Measurements from ENCODE around the gene STRN3. TPM values are rescaled to one million over a fixed set of nuclear protein-coding genes. Genes with fewer than 3 reads are reported as not detected.
"Not testable (repeated sequence)": the region's sequence is repeated elsewhere in the genome, so short reads cannot be mapped to it uniquely, and the experiment has no call there.

STRN3 gene
- total and polyA plus RNA-seq, 2 experiments from 2014 or later: 25.6 to 44.2 TPM

- Histone ChIP-seq H3K9ac (no peak overlapping the region), H3K4me3 (no peak overlapping the region), H3K79me2 (ENCODE audit: insufficient read depth) (peaks cover 100% of the 10 kb centered on the region), H3K9me2 (ENCODE audit: insufficient read depth) (no peaks in the 10 kb centered on the region), H3F3A (ENCODE audit: insufficient read depth) (no peaks in the 10 kb centered on the region), H3K36me3 (ENCODE audit: low read depth) (no peaks in the 10 kb centered on the region; the same call in 1 of the 2 replicates), H2AFZ (no peak overlapping the region), H4K20me1 (ENCODE audit: insufficient read depth) (peaks cover 6% of the 10 kb centered on the region; the same call in 1 of the 2 replicates), H3K9me3 (ENCODE audit: low read depth) (no peaks in the 10 kb centered on the region), H3K27me3 (replicated peaks; ENCODE audit: insufficient read depth) (no peaks in the 10 kb centered on the region), H3K4me2 (ENCODE audit: unreplicated experiment) (no peak overlapping the region), H3K27ac (no peak overlapping the region), H3K4me1 (ENCODE audit: insufficient read depth) (no peaks in the 10 kb centered on the region)
- no peak for DNase-seq
- WGBS, 2 experiments (ENCODE audit: low coverage in 1 of 2, low lambda C conversion rate in 2 of 2, missing lambda C conversion rate in 2 of 2): 98% methylated on average over 14 to 15 of the region's 15 CpGs
- in situ Hi-C loops (cut with MboI): no loop called here
- no peak for TF ChIP-seq EZH2phosphoT487 (IDR thresholded peaks at IDR 0.05; ENCODE audit: insufficient read depth, low read depth)
- no peak for TF ChIP-seq EZH2 (IDR thresholded peaks at IDR 0.05; ENCODE audit: insufficient read depth, poor library complexity, severe bottlenecking)
Observed at GRCh38 chr14:30966415-30967363, 59.5 kb downstream of the STRN3 start.

GRCh38 chr14:30965861-30966260, 60.3 kb downstream of the STRN3 start:
- H4K20me1 ChIP-seq (ENCODE audit: insufficient read depth); H3K4me1 ChIP-seq (ENCODE audit: insufficient read depth); H3K4me3 ChIP-seq; H3F3A ChIP-seq (ENCODE audit: insufficient read depth); H3K9ac ChIP-seq; H3K27me3 ChIP-seq (replicated peaks; ENCODE audit: insufficient read depth); H3K9me3 ChIP-seq (ENCODE audit: low read depth); H3K36me3 ChIP-seq (ENCODE audit: low read depth); H3K9me2 ChIP-seq (ENCODE audit: insufficient read depth); H3K4me2 ChIP-seq (ENCODE audit: unreplicated experiment); H2AFZ ChIP-seq; in situ Hi-C loops (cut with MboI); DNase-seq; H3K27ac ChIP-seq: not testable (repeated sequence)
- WGBS, 2 experiments (ENCODE audit: low coverage in 1 of 2, low lambda C conversion rate in 2 of 2, missing lambda C conversion rate in 2 of 2): 98 to 100% methylated on average over 8 of the region's 8 CpGs
- H3K79me2 ChIP-seq (ENCODE audit: insufficient read depth): peaks cover 100% of the 10 kb centered on the region

GRCh38 chr14:30962537-30962936, 63.6 kb downstream of the STRN3 start:
- H3F3A ChIP-seq (ENCODE audit: insufficient read depth); DNase-seq; in situ Hi-C loops (cut with MboI); H3K4me3 ChIP-seq; H3K4me1 ChIP-seq (ENCODE audit: insufficient read depth); H3K36me3 ChIP-seq (ENCODE audit: low read depth); H3K9me3 ChIP-seq (ENCODE audit: low read depth); H3K27me3 ChIP-seq (replicated peaks; ENCODE audit: insufficient read depth); H3K4me2 ChIP-seq (ENCODE audit: unreplicated experiment); H3K9me2 ChIP-seq (ENCODE audit: insufficient read depth); H3K9ac ChIP-seq; H3K27ac ChIP-seq; H2AFZ ChIP-seq: not testable (repeated sequence)
- Histone ChIP-seq H4K20me1 (ENCODE audit: insufficient read depth) (peaks cover 14% of the 10 kb centered on the region; the same call in 1 of the 2 replicates), H3K79me2 (ENCODE audit: insufficient read depth) (peaks cover 100% of the 10 kb centered on the region)
- WGBS, 2 experiments (ENCODE audit: low coverage in 1 of 2, low lambda C conversion rate in 2 of 2, missing lambda C conversion rate in 2 of 2): 94 to 100% methylated on average over 2 of the region's 2 CpGs

- no peak overlapping the region for H3K9ac ChIP-seq
- no peak for DNase-seq
- no peak overlapping the region for H3K4me3 ChIP-seq
- TF ChIP-seq EZH2phosphoT487 (IDR thresholded peaks at IDR 0.05; ENCODE audit: insufficient read depth, low read depth) (no peak), EZH2 (IDR thresholded peaks at IDR 0.05; ENCODE audit: insufficient read depth, poor library complexity, severe bottlenecking) (no peak)
- 89 to 93% methylated on average over 5 of the region's 5 CpGs for WGBS, 2 experiments (ENCODE audit: low coverage in 1 of 2, low lambda C conversion rate in 2 of 2, missing lambda C conversion rate in 2 of 2)
- H2AFZ ChIP-seq: no peak overlapping the region
- H3K4me1 ChIP-seq (ENCODE audit: insufficient read depth): no peaks in the 10 kb centered on the region
- no peak overlapping the region for H3K27ac ChIP-seq
- peaks cover 100% of the 10 kb centered on the region for H3K79me2 ChIP-seq (ENCODE audit: insufficient read depth)
- no peak overlapping the region for H3K4me2 ChIP-seq (ENCODE audit: unreplicated experiment)
- no peaks in the 10 kb centered on the region; the same call in 1 of the 2 replicates for H3K36me3 ChIP-seq (ENCODE audit: low read depth)
- peaks cover 13% of the 10 kb centered on the region; the same call in 1 of the 2 replicates for H4K20me1 ChIP-seq (ENCODE audit: insufficient read depth)
- H3F3A ChIP-seq (ENCODE audit: insufficient read depth): no peaks in the 10 kb centered on the region
- in situ Hi-C loops (cut with MboI): no loop called here
- H3K27me3 ChIP-seq (replicated peaks; ENCODE audit: insufficient read depth): no peaks in the 10 kb centered on the region
- no peaks in the 10 kb centered on the region for H3K9me2 ChIP-seq (ENCODE audit: insufficient read depth)
- no peaks in the 10 kb centered on the region for H3K9me3 ChIP-seq (ENCODE audit: low read depth)
Observed at GRCh38 chr14:30961330-30961729, 64.8 kb downstream of the STRN3 start.

Data from GM23248 (cell line).